DMS153 treated with DMSO at 0.1 percent for 48 hours (cell line): ENCODE data around the gene DMRTB1.

ENCODE experiments used
- DNase-seq: peaks from one replicate; lab custom pipeline; 2025; ENCODE audit not compliant: unreplicated experiment; lab: John Stamatoyannopoulos, UW

Gene DMRTB1

DNA sequence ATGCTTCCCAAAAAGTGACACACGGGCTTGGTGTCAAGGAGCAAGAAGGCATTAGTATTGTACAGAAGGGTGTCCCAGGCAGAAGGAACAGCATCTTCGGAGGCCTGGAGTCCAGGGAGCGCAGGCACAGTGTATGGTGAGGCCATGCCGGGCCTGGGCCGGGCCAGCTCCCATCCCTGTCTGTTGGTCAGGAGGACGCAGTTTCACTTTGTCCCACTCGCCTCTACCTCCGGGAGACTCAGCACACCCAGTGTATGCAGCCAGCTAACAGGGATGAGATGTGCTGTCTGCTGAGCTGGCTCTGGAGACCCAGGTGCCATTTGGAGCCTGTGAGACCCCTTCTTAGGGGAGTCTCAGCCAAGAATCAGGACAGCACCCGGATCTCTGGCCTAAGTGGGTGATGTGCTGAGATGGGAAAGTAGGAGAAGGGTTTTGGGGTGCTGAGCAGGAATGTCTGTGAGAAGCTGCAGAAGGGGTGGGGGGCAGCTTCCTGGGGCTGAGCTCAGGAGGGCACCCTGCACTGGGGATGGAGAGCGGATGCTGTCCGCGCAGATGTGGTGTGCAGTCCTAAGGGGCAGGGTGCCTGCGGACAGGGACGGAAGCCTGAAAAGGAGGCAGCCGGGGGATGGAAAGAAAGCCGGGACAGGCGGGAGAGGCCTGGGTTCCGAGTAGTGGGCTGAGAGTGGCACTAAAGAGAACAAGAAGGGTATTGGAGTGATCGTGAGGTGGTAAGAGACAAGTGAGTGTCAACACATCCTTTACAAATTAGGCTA is 25.7 kb downstream of the DMRTB1 start:
- DNase-seq, result no peak

DNA sequence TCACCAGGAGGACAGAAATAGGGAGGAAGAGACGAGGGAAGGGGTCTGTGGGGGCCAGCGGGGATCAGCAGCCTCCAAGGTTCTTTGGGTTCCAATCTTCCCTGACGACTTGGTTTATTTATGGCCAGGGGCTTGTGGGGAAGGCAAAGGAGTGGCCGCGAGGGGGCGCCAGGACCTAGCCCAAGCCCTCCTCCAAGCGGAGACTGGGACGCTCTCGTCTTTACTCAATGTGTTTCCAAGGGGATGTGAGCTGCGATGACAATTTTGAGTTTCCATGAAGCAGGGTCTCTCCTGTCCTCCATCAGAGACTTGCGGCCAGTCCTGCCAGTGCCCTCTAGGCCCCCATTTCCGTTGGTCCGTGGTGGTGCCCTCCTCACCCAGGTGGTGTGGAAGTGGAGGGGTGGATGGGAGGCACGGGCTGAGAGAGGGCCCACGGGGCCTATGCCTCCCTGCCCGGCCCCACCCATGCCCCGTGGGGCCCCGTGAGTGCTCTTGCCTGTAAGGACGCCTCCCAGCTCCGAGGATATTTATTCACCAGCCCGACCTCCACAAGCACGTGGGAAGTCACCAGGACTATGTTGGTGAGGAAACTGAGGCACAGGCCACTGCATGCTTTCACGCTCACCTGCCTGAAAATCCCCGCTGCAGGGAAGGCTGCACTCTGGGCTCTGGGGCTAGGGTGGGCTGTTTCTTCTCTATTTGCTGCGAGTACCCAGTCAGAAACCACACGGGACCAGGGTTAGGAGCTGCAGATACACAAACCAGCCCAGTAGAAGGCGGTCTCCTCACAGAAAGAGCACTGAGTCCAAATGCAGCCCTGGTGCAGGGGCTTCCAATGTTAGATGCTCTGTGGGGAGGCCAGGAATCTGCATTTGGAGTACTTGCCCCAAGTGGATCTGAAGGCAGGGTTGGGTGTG is 26.5 kb downstream of the DMRTB1 start:
- peak; percentile 61 for DNase-seq

DNA sequence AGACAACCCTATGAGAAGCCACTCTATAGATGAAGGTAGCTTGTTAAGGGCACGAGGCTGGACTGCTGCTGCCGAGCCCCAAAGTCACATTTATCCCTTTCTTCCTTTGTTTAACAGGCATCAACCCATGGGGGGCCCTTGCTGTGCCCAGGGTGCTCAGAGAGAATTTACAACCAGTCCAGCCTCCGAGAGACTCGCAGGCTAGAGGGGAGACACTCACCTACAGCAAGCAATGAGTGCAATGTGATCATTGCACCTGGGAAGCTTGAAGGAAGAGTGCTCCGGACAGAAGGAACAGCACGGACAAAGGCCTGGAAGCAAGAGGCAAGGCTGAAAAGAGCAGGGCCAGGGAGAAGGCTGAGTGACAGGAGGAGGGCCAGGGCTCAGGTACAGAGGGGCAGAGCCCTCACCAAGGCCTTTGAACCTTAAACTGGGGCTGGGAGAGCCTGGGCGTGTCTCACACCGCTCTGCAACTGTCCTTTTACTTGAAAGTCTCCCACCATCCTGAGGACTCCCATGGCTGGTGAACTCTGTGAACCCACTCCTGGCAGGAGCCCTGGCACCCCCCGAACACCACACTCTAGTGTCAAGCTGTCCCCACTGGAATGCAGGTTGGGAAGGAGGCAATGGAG is 27.3 kb downstream of the DMRTB1 start:
- DNase-seq, result no peak

DNA sequence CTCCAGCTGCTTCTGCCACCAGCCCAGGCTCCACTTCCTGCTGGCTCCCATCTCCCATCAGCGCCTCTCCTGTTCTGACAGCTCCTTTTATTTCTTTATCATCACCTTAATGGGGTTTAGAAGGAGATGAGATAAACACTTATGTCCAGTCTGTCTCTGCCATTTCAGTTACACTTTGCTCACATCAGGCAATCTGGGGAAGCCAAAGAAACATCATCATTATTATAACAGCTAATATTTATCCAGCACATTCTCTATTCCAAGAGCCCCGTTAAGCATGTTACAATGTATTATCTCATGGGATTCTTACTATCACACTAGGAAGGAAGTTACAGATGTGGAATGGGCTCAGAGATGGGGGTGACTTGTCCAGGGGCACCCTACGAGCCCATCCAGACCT is 31.2 kb downstream of the DMRTB1 start:
- DNase-seq, result no peak

DNA sequence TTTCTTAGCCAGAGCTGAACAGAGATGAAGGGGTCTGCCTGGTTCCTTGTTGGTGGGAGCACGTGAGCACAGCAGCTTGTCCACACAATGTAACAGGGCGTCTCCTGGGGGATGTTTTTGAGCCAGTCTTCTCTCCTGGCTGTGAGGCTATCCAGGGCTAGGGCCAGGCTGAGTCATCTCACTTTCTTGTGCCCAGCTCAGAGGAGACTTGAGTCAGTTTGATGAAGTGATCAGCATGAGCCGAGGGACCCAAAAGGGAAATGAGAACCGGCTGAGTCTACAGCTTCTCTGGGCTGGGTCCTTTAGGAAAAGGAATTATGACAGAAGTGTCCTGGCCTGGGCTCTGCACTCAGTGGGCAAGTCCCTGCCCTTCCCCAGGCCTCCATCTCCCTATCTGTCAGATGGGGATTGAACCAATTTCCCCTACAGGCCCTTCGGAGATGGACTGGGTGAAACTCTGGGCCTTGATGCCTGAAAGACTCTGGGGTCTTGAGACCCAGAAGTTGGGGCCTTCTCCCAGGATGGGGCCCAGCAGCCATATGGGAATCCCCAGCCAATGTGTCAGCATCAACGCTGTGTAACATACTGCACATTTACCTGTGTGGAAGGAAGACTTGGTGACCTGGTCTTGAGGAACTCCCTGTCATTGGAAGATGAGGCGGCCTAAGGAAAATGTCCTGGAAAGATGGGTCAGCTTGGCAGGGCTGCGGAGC is 36.6 kb downstream of the DMRTB1 start:
- no peak for DNase-seq

DNA sequence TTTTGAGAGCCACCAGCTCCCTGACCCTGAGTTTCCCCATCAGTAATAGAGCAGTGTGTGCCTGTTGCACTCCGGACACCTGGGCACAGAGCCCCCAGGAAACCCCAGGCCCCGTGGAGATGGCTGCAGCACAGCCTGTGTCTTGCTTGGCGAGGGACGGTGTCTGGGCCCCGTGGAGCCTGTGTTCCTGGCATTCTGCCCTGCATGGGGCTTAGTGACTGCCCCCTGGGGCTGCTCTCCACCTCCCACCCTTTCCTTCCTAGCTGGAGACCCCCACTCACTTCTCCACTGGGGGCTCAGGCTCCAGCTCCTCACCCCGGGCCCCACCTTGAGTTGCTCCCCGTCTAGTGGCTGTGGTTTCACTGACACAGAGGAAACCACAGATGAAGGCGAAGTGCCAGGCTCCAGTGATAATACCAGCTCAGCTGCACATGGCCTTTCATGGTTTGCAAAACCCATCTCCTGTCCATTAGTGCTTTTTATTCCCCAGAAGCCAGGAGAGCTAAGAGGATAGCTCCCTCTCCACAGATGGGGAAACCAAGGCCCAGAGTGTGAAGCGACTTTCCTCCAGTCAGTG is 39.4 kb downstream of the DMRTB1 start:
- DNase-seq, result no peak

DNA sequence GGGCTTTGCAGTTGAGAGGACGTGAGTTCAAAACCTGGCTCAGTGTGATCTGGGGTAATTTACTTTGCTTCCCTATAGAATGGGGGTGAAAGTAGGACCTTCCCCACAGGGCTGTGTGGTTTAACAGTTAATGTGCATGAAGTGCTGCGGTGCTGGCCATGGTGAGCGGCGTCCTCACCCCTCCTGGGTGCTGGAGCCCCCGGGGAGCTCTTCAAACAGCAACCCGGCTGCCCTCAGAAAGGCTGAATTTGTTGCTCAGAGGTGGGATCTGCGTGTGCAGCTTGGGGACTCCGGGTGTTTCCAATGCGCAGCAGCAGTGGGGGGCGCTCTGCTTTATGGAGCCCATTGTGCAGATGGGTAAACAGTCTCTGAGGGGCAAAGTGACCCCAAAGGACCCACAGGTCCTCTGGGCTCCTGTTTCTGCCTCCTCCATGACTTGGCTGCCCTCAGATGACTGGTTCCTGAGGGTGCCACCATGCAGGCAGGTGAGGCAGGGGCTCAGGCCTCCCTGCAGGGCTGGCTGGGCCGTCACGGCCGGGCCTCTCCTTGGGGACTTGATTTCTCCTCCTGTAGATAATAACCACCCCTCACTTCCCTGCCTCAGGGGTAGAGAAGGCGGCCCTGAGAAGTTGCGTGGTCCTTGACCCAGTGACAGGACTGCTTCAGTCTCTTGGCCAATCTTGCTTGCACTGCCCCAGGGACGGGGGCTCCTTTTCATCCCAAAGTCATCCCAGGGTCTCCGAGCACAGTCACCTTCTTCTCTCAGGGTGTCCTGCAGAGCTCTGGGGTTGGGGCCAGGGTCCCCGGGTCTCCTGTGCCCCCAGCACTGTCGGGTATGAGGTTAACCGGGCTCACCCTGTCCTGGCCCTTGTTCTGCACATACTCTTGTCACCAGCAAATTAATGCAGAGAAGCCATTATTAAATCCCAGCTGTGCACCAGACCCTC is 40.3 kb downstream of the DMRTB1 start:
- no peak for DNase-seq

DNA sequence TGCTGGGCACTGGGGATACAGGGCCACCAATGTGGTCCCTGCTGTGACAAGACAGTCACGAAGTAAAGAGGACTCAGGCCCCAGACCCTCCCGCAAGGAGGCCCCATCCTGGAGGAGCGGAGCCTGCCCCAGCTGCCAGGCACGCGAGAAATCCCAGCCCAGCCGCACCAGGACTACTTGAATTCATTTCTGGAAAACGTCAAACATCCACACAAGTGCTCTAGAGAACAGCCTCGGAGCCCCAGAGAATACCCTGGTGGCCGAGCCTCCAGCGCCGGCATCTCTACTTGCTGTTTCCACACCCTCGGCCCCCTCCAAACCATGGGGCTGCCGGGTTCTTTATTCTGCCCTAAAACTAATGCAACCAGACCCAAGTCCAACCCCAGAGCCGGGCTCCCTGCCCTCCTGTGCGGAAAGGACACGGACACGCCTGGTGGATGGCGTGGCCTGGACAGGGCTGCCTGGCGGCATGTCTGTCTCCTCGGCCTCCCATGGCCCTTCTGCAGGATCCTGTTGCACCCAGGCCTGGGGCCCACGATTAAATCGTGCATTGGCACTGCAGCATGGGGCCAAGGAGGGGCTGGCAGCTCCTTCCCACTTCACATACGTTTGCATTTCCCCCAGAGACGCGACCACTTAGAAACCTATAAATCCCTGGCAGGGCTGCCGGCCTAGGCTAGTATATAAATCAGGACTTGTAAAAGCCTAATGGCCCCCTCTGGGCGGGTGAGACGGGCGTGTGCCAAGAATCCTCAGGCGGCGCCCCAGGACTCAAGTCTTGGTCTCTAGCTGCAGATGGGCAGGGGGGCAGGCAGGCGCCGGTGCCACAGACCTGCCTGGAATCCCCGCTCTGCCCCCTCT is 41.2 kb downstream of the DMRTB1 start:
- DNase-seq, result no peak

DNA sequence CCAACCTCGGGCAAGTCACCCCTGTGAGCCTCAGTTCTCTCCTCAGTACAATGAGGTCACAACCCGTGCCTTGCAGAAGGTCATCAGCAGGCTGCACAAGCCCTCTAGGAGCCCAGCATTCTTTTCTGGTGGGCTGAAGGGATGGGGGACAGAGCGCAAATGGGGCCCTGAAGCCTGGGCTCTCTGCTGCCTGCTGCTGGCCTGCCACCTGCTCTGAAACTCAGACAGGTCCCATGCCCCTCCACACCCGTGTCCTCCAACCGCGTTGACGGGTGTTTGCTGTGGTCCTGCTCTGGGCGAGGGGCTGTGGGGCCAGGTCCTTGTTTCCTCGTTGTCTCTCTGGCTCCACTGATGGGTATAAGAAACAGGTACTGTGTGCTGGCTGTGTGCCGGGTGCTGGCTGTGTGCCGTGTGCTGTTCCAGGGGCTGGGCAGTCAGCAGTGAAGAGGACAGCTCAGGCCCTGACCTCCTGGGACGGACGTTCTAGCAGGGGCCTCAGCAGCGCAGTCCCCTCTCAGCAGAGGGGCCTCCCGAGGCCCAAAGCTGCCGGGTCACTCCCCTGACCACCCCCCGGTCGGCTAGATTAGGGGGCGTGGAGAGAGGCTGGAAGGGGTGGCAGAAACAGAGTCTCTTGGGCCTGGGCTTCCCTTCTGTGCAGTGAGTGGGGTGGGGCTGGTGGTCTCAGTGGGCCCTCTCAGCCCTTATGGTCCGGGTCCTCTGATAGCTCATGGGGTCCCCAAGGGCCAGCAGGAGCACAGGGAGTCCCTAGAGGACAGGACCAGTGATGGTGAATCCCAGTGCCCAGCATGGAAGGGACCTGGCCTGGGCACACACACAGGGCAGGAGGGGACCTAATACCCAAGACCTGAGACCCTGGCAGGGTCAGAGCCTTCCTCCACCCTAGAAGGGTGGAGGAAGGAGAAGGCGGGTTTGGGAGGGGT is 42.1 kb downstream of the DMRTB1 start:
- DNase-seq, result no peak

DNA sequence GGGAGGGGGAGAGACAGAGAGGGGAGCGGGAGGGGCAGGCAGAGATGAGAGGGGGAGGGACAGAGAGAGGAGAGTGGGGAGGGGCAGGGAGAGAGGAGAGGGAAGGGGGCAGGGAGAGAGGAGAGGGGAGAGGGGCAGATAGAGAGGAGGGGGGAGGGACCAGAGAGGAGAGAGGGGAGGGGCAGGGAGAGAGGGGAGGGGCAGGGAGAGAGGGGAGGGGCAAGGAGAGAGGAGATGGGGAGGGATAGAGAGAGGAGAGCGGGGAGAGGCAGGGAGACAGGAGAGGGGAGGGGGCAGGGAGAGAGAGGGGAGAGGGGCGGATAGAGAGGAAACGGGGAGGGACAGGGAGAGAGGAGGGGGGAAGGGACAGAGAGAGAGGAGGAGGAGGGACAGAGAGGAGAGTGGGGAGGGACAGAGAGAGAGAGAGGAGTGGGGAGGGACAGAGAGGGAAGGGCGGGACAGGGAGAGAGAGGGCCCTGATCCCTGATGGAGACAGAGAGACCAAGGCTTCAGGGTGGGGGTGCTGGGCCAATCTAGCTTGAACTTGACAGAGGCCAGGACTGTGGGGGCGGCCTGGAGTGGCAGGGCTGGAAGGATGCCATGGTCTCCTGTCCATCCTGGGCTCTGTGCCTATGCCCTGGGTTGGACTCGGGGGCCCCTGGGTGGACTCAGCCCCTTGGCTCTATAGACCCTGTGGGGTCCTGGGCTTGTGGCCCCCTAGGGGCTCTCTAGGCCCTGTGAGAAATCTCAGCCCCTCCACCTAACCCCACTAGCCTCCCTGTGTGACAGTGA is 43.6 kb downstream of the DMRTB1 start:
- DNase-seq, result peak; percentile 9

DNA sequence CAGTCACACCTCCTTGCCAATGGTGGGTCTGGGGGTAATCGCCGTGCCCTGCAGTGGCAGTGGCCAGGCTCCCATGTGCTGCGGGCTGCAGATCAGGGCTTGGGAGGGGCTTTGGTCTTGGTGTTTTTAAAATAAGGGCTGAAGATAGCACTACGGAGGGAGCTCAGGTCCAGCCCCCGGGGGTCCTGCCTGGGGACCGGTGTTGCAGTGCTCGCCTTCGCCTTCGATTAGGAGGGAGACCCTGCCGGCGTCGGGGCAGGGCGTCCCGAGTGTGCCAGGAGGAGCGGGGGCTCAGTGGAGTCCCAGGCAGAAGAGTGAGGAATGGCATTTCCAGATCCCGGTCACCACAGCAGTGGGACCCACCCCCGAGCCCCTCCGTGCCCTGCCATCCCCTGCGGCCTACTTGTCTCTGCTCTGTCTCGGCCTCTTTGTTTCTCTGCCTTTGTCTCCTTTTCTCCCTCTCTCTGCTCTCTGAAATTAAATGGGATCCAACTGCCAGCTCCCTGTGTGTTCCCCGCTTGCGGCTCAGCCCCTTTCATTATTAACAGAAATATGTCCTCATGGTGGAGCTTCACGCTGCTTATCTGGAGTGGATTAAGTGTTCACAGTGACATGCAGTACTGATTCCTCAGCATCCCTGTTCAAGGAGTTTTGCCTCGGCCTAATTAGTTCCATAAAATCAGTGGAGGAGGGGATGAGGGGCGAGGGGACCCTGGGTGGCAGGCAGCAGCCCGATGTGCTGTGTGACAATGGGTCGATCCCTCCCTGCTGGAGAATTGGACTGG is 44.4 kb downstream of the DMRTB1 start:
- DNase-seq, result no peak

DNA sequence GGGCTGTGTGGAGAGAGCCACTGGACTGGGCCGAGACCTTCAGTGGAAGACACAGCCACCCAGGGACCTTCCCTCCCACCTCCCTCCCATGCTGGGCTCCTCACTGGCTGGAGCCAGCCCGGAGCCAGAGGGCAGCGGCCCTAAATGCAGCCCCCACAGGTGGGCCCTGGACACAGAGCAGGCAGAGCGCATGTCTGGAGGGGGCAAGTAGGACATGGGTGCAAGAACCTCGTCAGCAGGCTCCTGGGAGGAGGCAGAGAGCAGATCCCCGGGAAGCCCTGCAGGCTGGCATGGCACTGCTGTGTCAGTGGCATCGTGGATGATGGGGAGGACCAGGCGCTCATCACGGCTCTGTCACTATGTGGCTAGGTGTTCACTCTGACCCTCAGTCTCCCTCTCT is 45.7 kb downstream of the DMRTB1 start:
- no peak for DNase-seq

DNA sequence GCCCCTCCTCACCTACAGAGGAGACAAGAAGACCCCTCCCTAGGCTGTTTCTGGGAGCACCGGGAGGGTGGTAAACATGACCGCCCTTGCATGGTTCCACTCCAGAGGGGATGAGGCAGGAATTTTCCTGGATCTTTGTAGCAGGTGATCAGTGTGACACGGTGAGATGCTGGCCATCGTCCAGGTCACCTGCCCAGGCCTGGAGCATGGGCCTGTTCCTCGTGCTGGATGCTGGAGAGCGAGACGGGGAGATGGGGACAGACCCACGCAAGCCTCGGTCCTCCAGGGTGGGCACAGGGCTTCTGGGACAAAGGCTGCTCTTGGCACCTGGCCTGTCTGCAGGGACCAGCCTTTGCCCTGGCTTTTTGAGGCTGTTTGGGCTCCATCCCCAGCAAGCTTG is 46.2 kb downstream of the DMRTB1 start:
- no peak for DNase-seq

DNA sequence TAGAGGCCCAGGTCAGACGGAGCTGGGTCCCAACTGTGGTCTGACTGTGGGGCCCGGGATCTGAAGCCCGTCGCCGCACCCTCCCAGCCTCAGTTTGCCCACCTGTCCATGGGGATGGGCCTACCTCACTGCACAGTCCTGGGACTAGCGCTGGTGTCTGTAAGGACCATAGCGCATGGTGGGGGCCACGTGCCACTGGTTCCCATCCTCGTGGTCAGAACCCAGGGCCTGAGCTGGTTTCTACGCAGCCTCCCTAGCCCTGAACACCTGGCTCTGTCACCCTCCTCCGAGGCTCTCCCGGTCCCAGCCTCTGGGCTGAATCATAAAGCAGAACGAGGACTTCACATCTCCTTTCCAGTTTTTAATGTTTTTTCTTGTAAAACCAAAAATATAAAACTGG is 46.7 kb downstream of the DMRTB1 start:
- no peak for DNase-seq

DNA sequence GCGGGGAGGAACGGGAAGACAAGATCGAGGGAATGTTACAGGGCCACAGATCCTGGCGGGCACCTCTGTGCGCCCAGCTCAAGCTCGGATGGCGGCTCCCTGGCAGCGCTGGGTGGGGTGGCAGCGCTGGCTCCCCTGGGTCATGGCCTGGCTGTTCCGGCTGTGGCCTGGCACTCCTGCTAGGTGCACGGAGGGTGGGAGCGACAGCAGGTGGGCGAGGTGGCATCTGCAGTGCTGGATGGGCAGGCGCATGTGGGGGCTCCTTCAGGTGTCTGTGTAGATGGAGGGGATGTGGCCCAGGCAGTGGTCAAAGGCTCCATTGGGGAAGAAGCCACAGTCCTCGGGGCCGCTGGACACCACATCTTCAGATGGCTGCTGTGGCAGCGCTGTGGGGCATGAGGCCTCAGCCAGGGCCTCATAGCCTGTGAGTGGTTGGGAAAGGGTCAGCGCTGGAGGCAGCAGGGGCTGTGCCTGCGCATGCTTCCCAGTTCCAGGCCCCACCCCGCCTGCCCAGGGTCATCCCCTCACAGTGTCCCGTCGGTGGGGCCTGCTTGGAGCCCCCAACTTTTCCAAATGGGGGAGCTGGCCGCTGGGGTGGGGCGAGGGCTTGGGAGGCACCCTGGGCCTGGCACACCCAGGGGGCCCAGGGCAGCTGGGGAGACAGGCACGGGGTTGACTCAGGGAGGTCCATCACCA is 47.3 kb downstream of the DMRTB1 start:
- DNase-seq, result no peak
